Raji (cell line): ENCODE measurements around the gene ASL.
A peak's percentile ranks its signal among the peaks of the same experiment; 100 is the strongest.

Experiments used
- POLR2A ChIP-seq: IDR thresholded peaks from 2 replicates; pipeline ENCODE4 v1.6.1; 2011; ENCODE audit warnings: low read depth, low read length, control low read depth; ENCODE audit not compliant: insufficient read depth

The ASL gene

DNA sequence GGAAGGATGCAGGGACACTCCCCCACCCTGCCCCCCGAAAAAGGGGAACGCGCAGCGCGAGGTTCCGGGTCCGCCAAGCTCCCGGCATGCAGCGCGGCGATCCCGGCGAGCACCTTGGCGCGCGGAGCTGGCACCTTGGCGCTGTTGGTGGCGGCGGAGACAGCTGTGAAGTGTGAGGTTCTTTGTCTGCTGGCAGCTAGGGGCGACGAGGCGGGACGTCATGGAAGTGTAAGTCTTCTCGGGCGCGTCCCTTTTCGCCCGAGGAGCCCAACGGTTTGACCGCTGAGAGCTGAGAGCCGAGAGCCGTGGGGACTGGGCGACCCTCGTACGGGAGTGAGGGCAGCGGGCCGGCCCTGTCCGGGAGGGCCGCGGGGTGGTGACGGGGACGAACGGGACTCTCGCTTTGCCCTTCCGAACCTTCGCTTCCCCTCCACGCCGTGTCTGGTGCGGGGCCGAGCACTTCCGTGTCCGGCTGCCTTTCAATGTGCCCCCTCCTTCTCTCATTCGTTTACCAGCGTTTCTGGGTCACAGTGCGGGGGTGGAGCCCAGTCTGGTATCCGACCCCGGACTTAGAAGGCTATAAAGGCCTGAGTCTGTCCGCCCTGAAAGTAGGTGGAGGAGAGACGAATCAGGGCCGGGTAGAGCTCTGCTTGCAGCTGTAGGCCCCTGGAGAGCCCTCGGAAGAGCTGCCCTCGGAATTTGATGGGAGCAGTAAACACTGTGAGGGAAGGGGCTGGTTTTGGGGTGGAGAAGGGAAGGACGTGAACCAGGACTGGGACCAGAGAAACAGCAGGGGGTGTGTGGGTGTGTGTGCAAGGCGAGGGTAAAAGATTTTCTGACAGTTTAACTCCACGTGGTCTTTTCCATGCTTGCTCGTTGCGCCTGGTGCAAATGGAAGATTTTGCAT, 39.4 kb downstream of the ASL start, which contains the start of gene CRCP:
Gene CRCP (plus strand): TSS at position 105 of the 907 bp plus-strand sequence. CDS start 116 bp downstream, at position 221.
- TF ChIP-seq POLR2A = peak; percentile 91

DNA sequence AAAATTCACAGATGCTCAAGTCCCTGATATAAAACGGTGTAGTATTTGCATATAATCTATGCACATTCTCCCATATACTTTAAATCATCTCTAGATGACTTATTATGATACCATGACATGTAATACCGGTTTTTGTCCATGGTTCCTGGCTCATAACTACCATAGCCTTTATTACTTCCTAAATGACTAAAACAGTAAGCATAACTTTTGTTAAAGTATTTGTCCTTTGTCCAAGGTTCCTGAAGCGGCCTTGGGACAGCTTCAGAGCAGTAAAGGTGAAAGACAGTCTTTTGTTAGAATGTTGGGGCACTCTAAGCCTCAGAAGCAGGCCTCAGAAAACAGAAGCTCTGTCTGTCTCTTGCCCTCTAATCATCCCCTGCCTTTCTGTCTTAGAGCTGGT, 43.0 kb downstream of the ASL start:
- no peak for TF ChIP-seq POLR2A

DNA sequence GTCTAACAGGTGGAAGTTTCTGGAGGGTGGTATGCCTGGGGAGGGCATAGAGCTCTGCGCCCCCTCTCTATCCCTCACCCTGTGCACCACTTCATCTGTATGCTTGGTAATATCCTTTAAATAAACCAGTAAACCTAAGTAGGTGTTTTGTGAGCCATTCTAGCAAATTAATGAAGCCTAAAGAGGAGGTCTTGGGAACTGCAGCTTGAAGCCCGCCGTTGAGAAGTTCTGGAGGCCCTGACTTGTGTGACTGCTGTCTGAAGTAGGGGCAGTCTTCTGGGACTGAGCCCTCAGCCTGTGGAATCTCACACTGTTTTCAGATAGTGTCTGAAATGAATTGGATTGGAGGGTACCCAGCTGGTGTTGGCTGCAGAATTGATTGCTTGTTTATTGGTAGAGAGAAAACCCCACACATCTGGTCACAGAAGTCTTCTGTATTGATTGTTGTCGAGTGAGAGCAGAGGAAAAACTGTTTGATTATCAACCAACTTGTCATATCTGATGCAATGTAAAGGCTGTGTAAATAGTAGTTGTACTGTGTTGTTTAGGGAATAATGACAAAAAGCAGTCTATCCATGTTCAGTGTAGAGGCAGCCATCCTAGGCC, 43.7 kb downstream of the ASL start:
- TF ChIP-seq POLR2A = no peak

DNA sequence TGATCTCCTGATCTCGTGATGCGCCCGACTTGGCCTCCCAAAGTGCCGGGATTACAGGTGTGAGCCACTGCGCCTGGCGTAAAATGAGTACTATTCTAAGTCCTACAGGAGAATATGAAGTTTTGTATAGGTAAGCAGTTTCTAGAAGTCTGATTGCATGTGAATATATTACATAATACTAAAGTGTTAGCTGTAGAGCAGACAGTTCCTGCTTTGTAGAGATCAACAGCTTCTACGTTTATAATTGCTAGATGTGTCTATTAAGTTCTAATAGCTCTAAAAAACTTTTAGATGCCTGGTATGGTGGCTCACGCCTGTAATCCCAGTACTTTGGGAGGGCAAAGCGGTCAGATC, 47.5 kb downstream of the ASL start:
- no peak for TF ChIP-seq POLR2A

DNA sequence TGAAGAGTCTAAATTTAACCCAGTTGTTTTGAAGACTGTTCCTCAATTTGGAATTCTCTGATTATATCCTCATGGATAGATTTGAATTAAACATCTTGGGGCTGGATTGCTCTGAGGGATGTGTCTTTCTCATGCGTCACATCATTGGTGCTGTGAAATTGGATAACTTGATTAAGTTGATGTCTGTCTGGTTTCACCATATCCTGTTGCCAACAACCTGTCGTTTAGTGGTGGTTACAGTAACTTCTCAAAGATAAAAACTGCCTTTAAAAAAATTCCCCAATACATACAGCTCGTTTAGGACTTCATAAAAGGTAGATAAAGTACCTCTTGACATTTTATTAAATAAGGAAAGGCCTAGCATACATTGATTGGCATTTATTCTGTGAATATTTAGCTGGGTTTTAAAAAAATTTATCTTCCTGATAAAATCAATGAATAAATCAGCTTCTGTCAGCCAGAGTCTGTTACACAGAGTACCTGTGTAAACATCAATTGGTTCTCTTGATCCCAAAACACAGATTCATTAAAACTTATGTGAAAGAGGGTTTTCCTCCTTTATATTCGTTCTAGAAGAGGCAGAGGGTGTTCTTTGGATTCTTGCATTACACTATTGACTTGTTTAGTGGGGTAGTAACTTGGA, 49.6 kb downstream of the ASL start:
- TF ChIP-seq POLR2A = no peak

DNA sequence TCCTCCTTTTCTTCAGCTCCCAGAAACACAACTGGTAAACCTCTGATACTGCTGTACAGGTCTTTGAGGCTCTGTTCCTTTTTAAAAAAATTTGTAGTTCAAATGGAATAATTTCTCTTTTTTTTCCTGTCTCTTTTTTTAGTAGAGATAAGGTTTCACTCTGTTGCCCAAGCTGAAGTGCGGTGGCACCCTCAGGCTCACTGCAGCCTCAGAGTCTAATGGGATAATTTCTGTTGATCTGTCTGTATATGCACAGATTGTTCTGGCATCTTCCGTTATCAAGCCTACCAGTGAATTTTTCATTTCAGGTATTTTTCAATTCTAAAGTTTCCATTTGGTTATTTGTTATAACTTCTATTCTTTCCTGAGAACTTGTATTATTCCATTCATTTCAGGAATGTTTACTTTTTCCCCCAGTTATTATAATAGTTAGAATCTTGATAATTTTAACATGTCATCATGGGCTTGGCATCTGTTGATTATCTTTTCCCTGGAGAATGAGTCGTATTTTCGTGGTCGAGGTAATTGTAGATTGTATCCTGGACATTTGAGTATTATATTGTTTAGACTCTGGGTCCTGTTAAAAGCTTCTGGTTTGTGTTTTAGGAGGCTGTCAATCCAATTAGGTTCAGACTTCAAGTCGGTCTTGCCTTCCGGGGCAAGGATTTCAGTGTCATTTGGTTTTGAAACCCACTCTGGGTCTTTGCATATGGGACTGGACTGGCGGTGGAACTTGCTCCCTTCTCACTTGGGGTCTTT, 63.6 kb downstream of the ASL start:
- TF ChIP-seq POLR2A = no peak

DNA sequence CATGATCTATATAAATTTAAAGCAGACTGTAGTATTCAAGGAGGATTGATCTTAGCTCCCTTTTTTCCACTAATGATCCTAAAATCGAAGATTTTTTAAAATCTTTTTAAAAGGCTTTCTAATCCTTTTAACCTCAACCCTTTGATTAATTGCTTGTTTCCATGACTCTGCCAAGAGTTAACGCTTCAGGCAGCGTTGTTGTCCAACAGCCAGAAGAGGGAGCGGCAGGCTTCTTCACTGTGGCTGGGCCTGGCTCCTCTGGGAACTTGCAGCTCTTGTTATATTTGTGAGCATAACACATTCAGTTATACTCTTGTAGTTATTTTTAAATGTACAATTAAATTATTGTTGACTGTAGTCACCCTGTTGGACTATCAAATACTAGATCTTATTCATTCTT, 65.3 kb downstream of the ASL start:
- TF ChIP-seq POLR2A = no peak

DNA sequence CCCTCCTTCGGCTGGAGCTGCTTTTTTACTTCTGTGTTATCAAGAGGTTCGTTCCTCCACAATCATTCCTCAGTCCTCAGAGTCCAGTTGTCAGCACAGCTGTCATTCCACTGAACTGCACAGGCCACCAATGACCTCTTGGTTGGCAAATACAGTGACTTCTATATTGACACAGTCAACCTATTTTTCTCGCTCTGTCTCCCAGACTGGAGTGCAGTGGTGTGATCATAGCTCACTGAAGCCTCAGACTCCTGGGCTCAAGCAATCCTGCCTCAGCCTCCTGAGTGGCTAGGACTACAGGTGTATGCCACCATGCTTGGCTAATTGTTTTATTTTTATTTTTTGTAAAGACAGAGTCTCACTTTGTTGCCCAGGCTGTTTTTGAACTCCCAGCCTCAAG, 66.7 kb downstream of the ASL start:
- TF ChIP-seq POLR2A = no peak

DNA sequence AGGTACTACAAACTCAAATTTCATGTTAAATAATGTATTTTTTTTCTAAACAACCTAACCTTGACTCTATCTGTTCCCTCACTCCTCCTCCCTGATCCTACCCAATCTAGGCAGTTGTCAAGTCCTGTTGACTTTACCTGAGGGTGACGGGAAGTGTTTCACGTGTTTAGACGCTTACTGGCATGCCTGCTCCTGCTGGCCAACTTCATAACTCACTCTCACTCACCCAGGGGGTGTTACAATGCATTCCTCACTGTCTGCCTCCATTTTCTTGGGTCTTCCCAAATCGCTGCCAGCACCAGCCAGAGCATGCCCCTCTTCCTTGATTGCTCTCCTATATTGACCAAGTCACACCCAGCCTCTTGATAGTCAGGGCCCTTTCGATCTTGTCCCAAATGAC, 67.4 kb downstream of the ASL start:
- TF ChIP-seq POLR2A = no peak
